GM21825 (cell line): ENCODE results near the gene DCDC2C.

Experiments used
- ATAC-seq: cut with Tn5 transposase; IDR thresholded peaks from one replicate; pipeline ENCODE4 v1.9.1; 2021; ENCODE audit warnings: mild to moderate bottlenecking, moderate library complexity; ENCODE audit not compliant: unreplicated experiment

The DCDC2C gene

GRCh38 chr2:3876221-3876620 is 172.8 kb downstream of the DCDC2C start:
- ATAC-seq = no peak

- ATAC-seq = no peak
These were observed 173.3 kb downstream of the DCDC2C start for GRCh38 chr2:3876685-3877084.

GRCh38 chr2:3885629-3886628 is 182.6 kb downstream of the DCDC2C start:
- ATAC-seq = no peak

GRCh38 chr2:3895021-3895420 is 191.6 kb downstream of the DCDC2C start:
- no peak for ATAC-seq
